Measurements from ENCODE around the gene TBK1. TPM values are rescaled to one million over a fixed set of nuclear protein-coding genes. Genes with fewer than 3 reads are reported as not detected.

The TBK1 gene
- total and polyA plus RNA-seq, 2 of the 13 experiments (the other 11 are each of a cell fraction or from before 2014, with no cell fraction given) = 10.3 to 25.2 TPM

DNA sequence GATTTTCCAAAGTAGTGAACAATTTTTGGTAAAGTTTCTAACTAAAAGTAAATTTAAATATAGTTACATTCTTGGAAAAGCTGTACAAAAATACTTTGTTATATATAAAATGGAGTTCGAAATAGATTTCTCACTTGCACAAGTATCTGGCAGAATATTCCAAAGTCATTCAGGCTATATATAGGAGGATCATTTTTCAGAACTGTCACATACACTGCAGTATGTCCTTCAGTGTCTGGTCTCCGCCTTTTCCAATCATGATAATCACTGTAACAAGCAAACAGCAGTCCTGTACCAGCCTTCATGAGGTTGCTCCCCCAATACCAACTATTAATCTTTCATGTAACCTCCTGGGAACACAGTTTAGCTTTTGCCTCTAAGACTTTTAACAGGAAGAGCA is 18.6 kb downstream of the TBK1 start (continued):
- no peak for TF ChIP-seq HINFP (CRISPR knock-in tag; IDR thresholded peaks at IDR 0.05; ENCODE audit: low read depth)
- no peak for TF ChIP-seq ATF7 (IDR thresholded peaks at IDR 0.05)
- no peak for TF ChIP-seq ATF7 (CRISPR knock-in tag; IDR thresholded peaks at IDR 0.05)
- TF ChIP-seq ZNF550 (CRISPR knock-in tag; IDR thresholded peaks at IDR 0.05; ENCODE audit: borderline replicate concordance) = no peak
- TF ChIP-seq IKZF4 (CRISPR knock-in tag; IDR thresholded peaks at IDR 0.05; ENCODE audit: borderline replicate concordance, low read depth, not compliant biosample characterization) = no peak
- TF ChIP-seq, protein P1, sequence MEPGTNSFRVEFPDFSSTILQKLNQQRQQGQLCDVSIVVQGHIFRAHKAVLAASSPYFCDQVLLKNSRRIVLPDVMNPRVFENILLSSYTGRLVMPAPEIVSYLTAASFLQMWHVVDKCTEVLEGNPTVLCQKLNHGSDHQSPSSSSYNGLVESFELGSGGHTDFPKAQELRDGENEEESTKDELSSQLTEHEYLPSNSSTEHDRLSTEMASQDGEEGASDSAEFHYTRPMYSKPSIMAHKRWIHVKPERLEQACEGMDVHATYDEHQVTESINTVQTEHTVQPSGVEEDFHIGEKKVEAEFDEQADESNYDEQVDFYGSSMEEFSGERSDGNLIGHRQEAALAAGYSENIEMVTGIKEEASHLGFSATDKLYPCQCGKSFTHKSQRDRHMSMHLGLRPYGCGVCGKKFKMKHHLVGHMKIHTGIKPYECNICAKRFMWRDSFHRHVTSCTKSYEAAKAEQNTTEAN (CRISPR knock-in tag; conservative IDR thresholded peaks at IDR 0.05) = no peak
- TF ChIP-seq HOXA5 (CRISPR knock-in tag; IDR thresholded peaks at IDR 0.05) = no peak
- TF ChIP-seq SMAD3 (CRISPR knock-in tag; IDR thresholded peaks at IDR 0.05) = no peak
- no peak for TF ChIP-seq MAZ (IDR thresholded peaks at IDR 0.05; ENCODE audit: borderline replicate concordance, low read depth, low read length)
- TF ChIP-seq MAZ (CRISPR knock-in tag; IDR thresholded peaks at IDR 0.05; ENCODE audit: low read depth) = no peak
- no peak for TF ChIP-seq MXD3 (CRISPR knock-in tag; IDR thresholded peaks at IDR 0.05)

DNA sequence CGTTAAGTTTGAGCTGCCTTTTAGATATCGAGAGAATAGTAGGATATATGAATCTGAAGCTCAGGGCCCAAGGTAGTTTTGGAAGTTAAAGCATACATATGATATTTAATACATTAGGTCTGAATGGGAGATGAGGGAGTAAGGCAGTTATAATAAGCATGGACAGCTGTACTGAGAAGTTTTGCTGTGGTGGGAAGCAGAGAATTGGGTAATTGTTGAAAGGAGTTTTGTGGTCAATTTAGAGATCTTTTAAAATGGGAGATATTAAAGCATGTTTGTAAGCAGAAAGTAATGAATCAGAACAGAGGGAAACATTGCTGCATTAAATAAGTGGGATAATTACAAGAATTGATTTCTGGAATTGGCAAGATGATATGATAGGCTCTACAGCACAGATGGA is 21.3 kb downstream of the TBK1 start:
- ChIA-PET POLR2A (interaction anchor here (1.6 kb wide), 1 partner anchor 10 kb away, joined by 4 read pairs; no protein-coding TSS in a partner anchor), CTCF (ENCODE audit: low intra/inter-chr PET ratio, low total read pairs) (no interaction called here)
- no peak for ATAC-seq
- Histone ChIP-seq H3K4me2 (ENCODE audit: low read depth, low read length) (no peak overlapping the region), H3K27ac (ENCODE audit: extremely low read length, insufficient read depth, low read length) (no peak overlapping the region), H2AFZ (ENCODE audit: low read length) (no peak overlapping the region), H3K27me3 (ENCODE audit: control insufficient read depth in 1 of 2, insufficient read depth in 2 of 2, low read length in 2 of 2) (no peaks in the 10 kb centered on the region; a peak in 1 of 5 replicates), H3K4me3 (replicated peaks in 1 of 3; ENCODE audit: insufficient read depth in 1 of 3, low read depth in 2 of 3, low read length in 3 of 3) (no peak overlapping the region), H3K4me1 (ENCODE audit: insufficient read depth, low read length) (no peaks in the 10 kb centered on the region), H3K9me3 (ENCODE audit: low read length) (no peaks in the 10 kb centered on the region), H4K20me1 (ENCODE audit: insufficient read depth, low read length) (no peaks in the 10 kb centered on the region), H3K79me2 (ENCODE audit: insufficient read depth, low read length) (peaks cover 8% of the 10 kb centered on the region), H3K36me3 (replicated peaks in 1 of 2; ENCODE audit: control insufficient read depth in 1 of 2, insufficient read depth in 2 of 2, low read length in 2 of 2) (peaks cover 12 to 61% of the 10 kb centered on the region in 2 experiments), H3K9ac (ENCODE audit: insufficient read depth, low read depth, low read length) (no peak overlapping the region)
- WGBS (ENCODE audit: low lambda C conversion rate) = 100% methylated on average over 2 of the region's 2 CpGs
- no peak for DNase-seq (ENCODE audit: low spot score)
- TSS peak; percentile 6 for BruUV-seq (replicated peaks)
- intact Hi-C loops (cut with micrococcal nuclease; ENCODE audit: unreplicated experiment) = no loop called here
- no peak for FAIRE-seq
- in situ Hi-C loops (cut with HindIII; ENCODE audit: extremely low pct_ligation_motif_present, low pct_unique_long_range_greater_than_20kb) = no loop called here
- no peak for TF ChIP-seq ZNF34 (CRISPR knock-in tag; IDR thresholded peaks at IDR 0.05; ENCODE audit: borderline replicate concordance)
- no peak for TF ChIP-seq TOE1 (CRISPR knock-in tag; IDR thresholded peaks at IDR 0.05)
- TF ChIP-seq HNRNPUL1 (IDR thresholded peaks at IDR 0.05; ENCODE audit: low read depth, low read length) = no peak
- no peak for TF ChIP-seq REST (IDR thresholded peaks at IDR 0.05; ENCODE audit: borderline replicate concordance in 1 of 2, low read depth in 1 of 2, low read length in 2 of 2)
- no peak for TF ChIP-seq ZNF766 (CRISPR knock-in tag; IDR thresholded peaks at IDR 0.05; ENCODE audit: borderline replicate concordance)
